GM19025 (cell line): ENCODE data around the gene ZNF235.
"Not testable (repeated sequence)": the region's sequence is repeated elsewhere in the genome, so short reads cannot be mapped to it uniquely, and the experiment has no call there.

Experiments
- ATAC-seq: cut with Tn5 transposase; IDR thresholded peaks from one replicate; pipeline ENCODE4 v1.9.1; 2021; ENCODE audit warnings: mild to moderate bottlenecking, low read depth, moderate library complexity; ENCODE audit not compliant: unreplicated experiment

The ZNF235 gene

GRCh38 chr19:44258136-44258535 is 46.7 kb downstream of the ZNF235 start:
- no peak for ATAC-seq

GRCh38 chr19:44255705-44256411 is 49.0 kb downstream of the ZNF235 start:
- no peak for ATAC-seq

GRCh38 chr19:44254496-44254895 is 50.3 kb downstream of the ZNF235 start:
- ATAC-seq, result no peak

DNA sequence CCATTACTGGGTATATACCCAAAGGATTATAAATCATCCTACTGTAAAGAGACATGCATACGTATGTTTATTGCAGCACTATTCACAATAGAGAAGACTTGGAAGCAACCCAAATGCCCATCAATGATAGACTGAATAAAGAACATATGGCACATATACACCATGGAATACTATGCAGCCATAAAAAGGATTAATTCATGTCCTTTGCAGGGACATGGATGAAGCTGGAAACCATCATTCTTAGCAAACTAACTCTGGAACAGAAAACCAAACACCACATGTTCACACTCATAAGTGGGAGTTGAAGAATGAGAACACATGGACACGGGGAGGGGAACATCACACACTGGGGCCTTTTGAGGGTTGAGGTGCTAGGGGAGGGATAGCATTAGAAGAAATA is 51.4 kb downstream of the ZNF235 start:
- not testable (repeated sequence) for ATAC-seq

DNA sequence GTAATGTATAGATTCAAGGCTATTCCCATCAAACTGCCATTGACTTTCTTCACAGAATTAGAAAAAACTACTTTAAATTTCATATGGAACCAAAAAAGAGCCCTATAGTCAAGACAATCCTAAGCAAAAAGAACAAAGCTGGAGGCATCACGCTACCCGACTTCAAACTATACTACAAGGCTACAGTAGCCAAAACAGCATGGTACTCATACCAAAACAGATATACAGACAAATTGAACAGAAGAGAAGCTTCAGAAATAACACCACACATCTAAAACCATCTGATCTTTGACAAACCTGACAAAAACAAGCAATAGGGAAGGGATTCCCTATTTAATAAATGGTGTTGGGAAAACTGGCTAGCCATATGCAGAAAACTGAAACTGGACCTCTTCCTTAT is 52.5 kb downstream of the ZNF235 start:
- not testable (repeated sequence) for ATAC-seq

GRCh38 chr19:44236384-44236783 is 68.4 kb downstream of the ZNF235 start:
- ATAC-seq, result no peak
